Measurements from ENCODE around the gene LRRIQ4.

LRRIQ4 gene

GRCh38 chr3:169822540-169822939 lies 9.9 kb downstream of the LRRIQ4 start:
- Histone ChIP-seq H3K4me3 (replicated peaks; ENCODE audit: low read depth, low read length) (no peak overlapping the region), H3K36me3 (ENCODE audit: control insufficient read depth, insufficient read depth, low read length) (no peaks in the 10 kb centered on the region), H3K27me3 (replicated peaks; ENCODE audit: control insufficient read depth, insufficient read depth, low read length) (no peaks in the 10 kb centered on the region)
- no peak for DNase-seq (ENCODE audit: extremely low read depth, insufficient read length)
- TF ChIP-seq CTCF (IDR thresholded peaks at IDR 0.05; ENCODE audit: insufficient read depth, low read length, poor library complexity, severe bottlenecking): no peak

- Histone ChIP-seq H3K27me3 (replicated peaks; ENCODE audit: control insufficient read depth, insufficient read depth, low read length) (no peaks in the 10 kb centered on the region), H3K36me3 (ENCODE audit: control insufficient read depth, insufficient read depth, low read length) (no peaks in the 10 kb centered on the region), H3K4me3 (replicated peaks; ENCODE audit: low read depth, low read length) (no peak overlapping the region)
- no peak for TF ChIP-seq CTCF (IDR thresholded peaks at IDR 0.05; ENCODE audit: insufficient read depth, low read length, poor library complexity, severe bottlenecking)
- DNase-seq (ENCODE audit: extremely low read depth, insufficient read length): no peak
These were observed 10.3 kb downstream of the LRRIQ4 start for GRCh38 chr3:169822983-169823382.

GRCh38 chr3:169825316-169825715 lies 12.6 kb downstream of the LRRIQ4 start:
- Histone ChIP-seq H3K27me3 (replicated peaks; ENCODE audit: control insufficient read depth, insufficient read depth, low read length) (no peaks in the 10 kb centered on the region), H3K4me3 (replicated peaks; ENCODE audit: low read depth, low read length) (no peak overlapping the region), H3K36me3 (ENCODE audit: control insufficient read depth, insufficient read depth, low read length) (no peaks in the 10 kb centered on the region)
- DNase-seq (ENCODE audit: extremely low read depth, insufficient read length): no peak
- no peak for TF ChIP-seq CTCF (IDR thresholded peaks at IDR 0.05; ENCODE audit: insufficient read depth, low read length, poor library complexity, severe bottlenecking)

- Histone ChIP-seq H3K36me3 (ENCODE audit: control insufficient read depth, insufficient read depth, low read length) (no peaks in the 10 kb centered on the region), H3K4me3 (replicated peaks; ENCODE audit: low read depth, low read length) (no peak overlapping the region), H3K27me3 (replicated peaks; ENCODE audit: control insufficient read depth, insufficient read depth, low read length) (no peaks in the 10 kb centered on the region)
- no peak for DNase-seq (ENCODE audit: extremely low read depth, insufficient read length)
- TF ChIP-seq CTCF (IDR thresholded peaks at IDR 0.05; ENCODE audit: insufficient read depth, low read length, poor library complexity, severe bottlenecking): no peak
These were observed 15.0 kb downstream of the LRRIQ4 start for GRCh38 chr3:169827712-169828111.

DNA sequence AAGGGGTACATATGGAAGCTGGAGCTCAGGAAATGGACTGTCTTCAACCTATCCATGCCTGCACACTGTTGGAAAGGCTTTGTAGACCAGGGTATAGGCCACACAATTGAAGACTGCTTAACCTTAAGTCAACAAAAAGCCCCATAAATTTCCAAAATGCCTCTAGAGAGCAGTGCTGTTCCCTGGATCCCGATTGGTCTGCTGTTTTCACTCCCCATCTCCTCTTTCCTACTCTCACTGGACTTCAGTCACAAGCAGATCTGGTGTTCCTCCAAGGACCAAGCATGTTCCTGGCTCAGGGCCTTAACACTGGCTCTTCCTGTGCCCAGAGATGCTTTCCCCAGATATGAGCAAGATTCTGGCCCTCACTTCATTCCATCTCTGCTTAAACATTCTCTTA lies 22.9 kb downstream of the LRRIQ4 start:
- no peaks in the 10 kb centered on the region for H3K36me3 ChIP-seq (ENCODE audit: control insufficient read depth, insufficient read depth, low read length)
- no peak for TF ChIP-seq CTCF (IDR thresholded peaks at IDR 0.05; ENCODE audit: insufficient read depth, low read length, poor library complexity, severe bottlenecking)
- H3K4me3 ChIP-seq (replicated peaks; ENCODE audit: low read depth, low read length): no peak overlapping the region
- H3K27me3 ChIP-seq (replicated peaks; ENCODE audit: control insufficient read depth, insufficient read depth, low read length): no peaks in the 10 kb centered on the region
- no peak for DNase-seq (ENCODE audit: extremely low read depth, insufficient read length)
